H1 (cell line): ENCODE results near the gene PNPLA3. TPM values are rescaled to one million over a fixed set of nuclear protein-coding genes. Genes with fewer than 3 reads are reported as not detected.

Experiments used
- NRF1 ChIP-seq: IDR thresholded peaks from 2 replicates; pipeline ENCODE4 v1.6.1; 2011; ENCODE audit warnings: mild to moderate bottlenecking, low read depth, low read length, improper control_type of control experiment
- RAD21 ChIP-seq, 2 experiments: IDR thresholded peaks in 1 of 2; conservative IDR thresholded peaks in 1 of 2; 2 replicates each; pipeline ENCODE4 v1.6.1; 2011; ENCODE audit warnings: low read depth in 2 of 2, low read length in 2 of 2, improper control_type of control experiment in 1 of 2, inconsistent platforms in 1 of 2, mild to moderate bottlenecking in 1 of 2, moderate library complexity in 1 of 2
- SIRT6 ChIP-seq: IDR thresholded peaks from one replicate; pipeline ENCODE4 v1.7.1; 2012; ENCODE audit warnings: low read length, inconsistent platforms
- YY1 ChIP-seq: IDR thresholded peaks from 2 replicates; pipeline ENCODE4 v1.6.1; 2011; ENCODE audit warnings: low read depth, mild to moderate bottlenecking, low read length
- ZNF274 ChIP-seq: IDR thresholded peaks from 2 replicates; pipeline ENCODE4 v1.7.0; 2012; ENCODE audit warnings: low read length, borderline replicate concordance; ENCODE audit errors: extremely low read depth
- polyA plus RNA-seq, 7 experiments: library from polyadenylated mRNA; depleted of rRNA in 3 of 7; stranded (reverse) in 5 of 7; unstranded in 2 of 7; fragments of >200 nt in 5 of 7; fragments of 200-250 nt in 2 of 7; gene quantifications; 1 replicate in 5 of 7; 2 replicates in 1 of 7; 4 replicates in 1 of 7; pipeline versions ENCODE4 v1.2.1 to v1.2.3, GENCODE V29; 2011 to 2013; ENCODE audit warnings: missing spikeins in 2 of 7, mixed read lengths in 2 of 7
- total RNA-seq: library from RNA; stranded (reverse); fragmentation: NEBNext Ultra II Directional; extraction: Animal tissue kit (Norgen Biotek cat#: 25700); gene quantifications from 2 replicates; pipeline ENCODE4 v1.2.1, GENCODE V29; 2021
- TF ChIP-seq, protein P1 (sequence below), 3 experiments: IDR thresholded peaks; 1 replicate in 2 of 3; 2 replicates in 1 of 3; pipeline versions ENCODE4 v1.5.1 to v1.6.1; 2011; ENCODE audit warnings: low read length in 3 of 3, mild to moderate bottlenecking in 3 of 3, inconsistent platforms in 2 of 3, low read depth in 1 of 3, moderate library complexity in 1 of 3; ENCODE audit not compliant: insufficient read depth in 1 of 3; ENCODE audit errors: control extremely low read depth in 1 of 3
- TF ChIP-seq, protein P2 (sequence below): IDR thresholded peaks from 2 replicates; pipeline ENCODE4 v1.6.1; 2012; ENCODE audit warnings: low read length, inconsistent platforms

Gene PNPLA3
- total and polyA plus RNA-seq, 2 of the 8 experiments (the other 6 are each of a cell fraction or from before 2014, with no cell fraction given), result 17.5 to 23.4 TPM

DNA sequence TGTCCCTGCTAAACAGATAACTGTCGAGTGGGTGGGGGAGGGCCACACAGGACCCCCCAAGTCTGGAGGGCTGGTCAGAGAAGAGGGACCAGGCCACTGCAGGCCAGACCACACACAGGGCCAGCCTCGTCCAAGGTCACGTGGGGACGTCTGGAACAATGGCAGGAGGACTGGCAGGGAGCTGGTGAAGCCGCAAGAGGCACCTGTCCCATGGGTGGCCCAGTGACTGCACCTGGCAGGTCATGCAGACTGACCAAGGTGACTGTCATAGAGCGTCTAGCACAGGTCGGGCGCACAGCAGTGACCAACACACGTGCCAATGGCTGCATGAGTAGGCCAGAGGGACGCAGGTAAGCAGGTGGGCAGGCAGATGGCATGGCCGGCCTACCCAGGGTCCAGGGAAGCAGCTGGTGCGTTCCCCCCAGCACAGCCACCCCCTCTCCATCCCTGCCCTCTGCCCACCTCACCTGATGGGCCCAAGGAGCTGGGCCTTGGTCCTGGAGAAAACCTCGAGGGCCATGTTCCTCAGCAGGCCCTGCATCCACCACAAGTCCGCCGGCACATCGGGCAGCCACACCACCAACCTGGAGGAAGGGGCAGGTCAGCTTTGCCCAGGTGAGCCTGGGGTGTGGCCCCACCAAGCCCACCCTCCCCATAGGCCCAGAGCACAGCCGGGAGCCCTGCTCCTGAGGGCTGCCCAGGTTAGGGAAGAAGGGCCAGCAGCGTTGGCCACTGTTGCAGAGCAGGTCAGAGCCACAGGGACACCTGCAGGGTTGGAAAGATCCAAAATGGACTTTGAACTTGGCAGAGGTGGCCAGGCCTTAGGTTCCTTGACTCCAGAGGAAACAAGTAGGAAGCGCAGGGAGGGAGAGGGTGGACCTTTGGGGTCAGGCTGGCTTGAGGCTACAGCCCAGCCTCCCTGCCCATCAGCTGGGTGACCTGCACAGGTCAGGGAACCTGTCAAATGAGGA, 42.2 kb upstream of the PNPLA3 start (continued):
- TF ChIP-seq YY1 (no peak), RAD21 (IDR thresholded peaks at IDR 0.05 in 1 of 2, conservative IDR thresholded peaks at IDR 0.05 in 1 of 2; ENCODE audit: low read depth in 2 of 2, low read length in 2 of 2) (no peak), SIRT6 (no peak), NRF1 (no peak), ZNF274 (no peak)
- TF ChIP-seq, protein P1, sequence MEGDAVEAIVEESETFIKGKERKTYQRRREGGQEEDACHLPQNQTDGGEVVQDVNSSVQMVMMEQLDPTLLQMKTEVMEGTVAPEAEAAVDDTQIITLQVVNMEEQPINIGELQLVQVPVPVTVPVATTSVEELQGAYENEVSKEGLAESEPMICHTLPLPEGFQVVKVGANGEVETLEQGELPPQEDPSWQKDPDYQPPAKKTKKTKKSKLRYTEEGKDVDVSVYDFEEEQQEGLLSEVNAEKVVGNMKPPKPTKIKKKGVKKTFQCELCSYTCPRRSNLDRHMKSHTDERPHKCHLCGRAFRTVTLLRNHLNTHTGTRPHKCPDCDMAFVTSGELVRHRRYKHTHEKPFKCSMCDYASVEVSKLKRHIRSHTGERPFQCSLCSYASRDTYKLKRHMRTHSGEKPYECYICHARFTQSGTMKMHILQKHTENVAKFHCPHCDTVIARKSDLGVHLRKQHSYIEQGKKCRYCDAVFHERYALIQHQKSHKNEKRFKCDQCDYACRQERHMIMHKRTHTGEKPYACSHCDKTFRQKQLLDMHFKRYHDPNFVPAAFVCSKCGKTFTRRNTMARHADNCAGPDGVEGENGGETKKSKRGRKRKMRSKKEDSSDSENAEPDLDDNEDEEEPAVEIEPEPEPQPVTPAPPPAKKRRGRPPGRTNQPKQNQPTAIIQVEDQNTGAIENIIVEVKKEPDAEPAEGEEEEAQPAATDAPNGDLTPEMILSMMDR (IDR thresholded peaks at IDR 0.05; ENCODE audit: control extremely low read depth in 1 of 3, insufficient read depth in 1 of 3, low read depth in 1 of 3, low read length in 3 of 3), result no peak
- TF ChIP-seq, protein P2, sequence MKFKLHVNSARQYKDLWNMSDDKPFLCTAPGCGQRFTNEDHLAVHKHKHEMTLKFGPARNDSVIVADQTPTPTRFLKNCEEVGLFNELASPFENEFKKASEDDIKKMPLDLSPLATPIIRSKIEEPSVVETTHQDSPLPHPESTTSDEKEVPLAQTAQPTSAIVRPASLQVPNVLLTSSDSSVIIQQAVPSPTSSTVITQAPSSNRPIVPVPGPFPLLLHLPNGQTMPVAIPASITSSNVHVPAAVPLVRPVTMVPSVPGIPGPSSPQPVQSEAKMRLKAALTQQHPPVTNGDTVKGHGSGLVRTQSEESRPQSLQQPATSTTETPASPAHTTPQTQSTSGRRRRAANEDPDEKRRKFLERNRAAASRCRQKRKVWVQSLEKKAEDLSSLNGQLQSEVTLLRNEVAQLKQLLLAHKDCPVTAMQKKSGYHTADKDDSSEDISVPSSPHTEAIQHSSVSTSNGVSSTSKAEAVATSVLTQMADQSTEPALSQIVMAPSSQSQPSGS, result no peak
